Smooth muscle cell (in vitro differentiated cells): ENCODE results near the gene AACS. TPM values are rescaled to one million over a fixed set of nuclear protein-coding genes. Genes with fewer than 3 reads are reported as not detected.

Experiments
- DNase-seq: peaks from one replicate; lab custom pipeline; 2025; ENCODE audit not compliant: unreplicated experiment; lab: John Stamatoyannopoulos, UW
- H2AFZ ChIP-seq: fragments of 200-600 bp; sonication (generic); 2 replicates; pipeline ENCODE4 v1.6.0; 2016; ENCODE audit warnings: antibody characterized with exemption, low read depth, mild to moderate bottlenecking
- H3F3A ChIP-seq: fragments of 200-600 bp; sonication (generic); 2 replicates; pipeline ENCODE4 v1.6.0; 2017; ENCODE audit warnings: antibody characterized with exemption, low read depth
- H3K27ac ChIP-seq: fragments of 200-600 bp; sonication (generic); 2 replicates; pipeline ENCODE4 v1.5.1; 2016; ENCODE audit warnings: low read depth, mild to moderate bottlenecking
- H3K27me3 ChIP-seq: fragments of 200-600 bp; sonication (generic); 2 replicates; pipeline ENCODE4 v1.6.1; 2016; ENCODE audit warnings: low read depth, mild to moderate bottlenecking
- H3K36me3 ChIP-seq: fragments of 200-600 bp; sonication (generic); 2 replicates; pipeline ENCODE4 v1.5.1; 2016; ENCODE audit warnings: low read depth
- H3K4me1 ChIP-seq: fragments of 200-600 bp; sonication (generic); 2 replicates; pipeline ENCODE4 v1.5.1; 2016; ENCODE audit warnings: low read depth
- H3K4me2 ChIP-seq: fragments of 200-600 bp; sonication (generic); 2 replicates; pipeline ENCODE4 v1.6.0; 2016; ENCODE audit warnings: mild to moderate bottlenecking
- H3K4me3 ChIP-seq: fragments of 200-600 bp; sonication (generic); 2 replicates; pipeline ENCODE4 v1.5.1; 2016; ENCODE audit warnings: mild to moderate bottlenecking
- H3K79me2 ChIP-seq: fragments of 200-600 bp; sonication (generic); 2 replicates; pipeline ENCODE4 v1.6.0; 2016; ENCODE audit warnings: low read depth, mild to moderate bottlenecking
- H3K9ac ChIP-seq: fragments of 200-600 bp; sonication (generic); 2 replicates; pipeline ENCODE4 v1.6.0; 2016; ENCODE audit warnings: low read depth
- H3K9me3 ChIP-seq: fragments of 200-600 bp; sonication (generic); replicated peaks from 2 replicates; pipeline ENCODE4 v1.5.1; 2016; ENCODE audit warnings: low read depth
- H4K20me1 ChIP-seq: fragments of 200-600 bp; sonication (generic); 2 replicates; pipeline ENCODE4 v1.6.0; 2016; ENCODE audit warnings: low read depth
- CTCF ChIP-seq: fragments of 200-600 bp; sonication (generic); IDR thresholded peaks from 2 replicates; pipeline ENCODE4 v1.5.1; 2017; ENCODE audit warnings: borderline replicate concordance, mild to moderate bottlenecking, antibody characterized with exemption; ENCODE audit not compliant: insufficient read depth, poor library complexity, severe bottlenecking
- WGBS: methylation state at CpG from one replicate; pipeline ENCODE4 v1.1.7; 2016; ENCODE audit warnings: low lambda C conversion rate; 5-methylcytosine and 5-hydroxymethylcytosine counted together
- polyA plus RNA-seq: library from polyadenylated mRNA; unstranded; fragments of >200 nt; fragmentation: Nextera tagmentation; extraction: Ambion mirVana; gene quantifications from 2 replicates; pipeline ENCODE4 v1.2.1, GENCODE V29; 2016
- total RNA-seq: library from RNA; depleted of rRNA; stranded (reverse); fragments of >200 nt; gene quantifications from 2 replicates; pipeline ENCODE4 v1.2.3, GENCODE V29; 2014

The AACS gene
- total and polyA plus RNA-seq, 2 experiments from 2014 or later = 8.0 to 15.6 TPM

GRCh38 chr12:125129179-125129571, 63.9 kb downstream of the AACS start:
- Histone ChIP-seq H3K4me2 (no peak overlapping the region), H3K9me3 (no peaks in the 10 kb centered on the region), H3K27ac (no peak overlapping the region), H3K4me3 (no peak overlapping the region), H3K4me1 (no peaks in the 10 kb centered on the region), H2AFZ (no peak overlapping the region), H4K20me1 (no peaks in the 10 kb centered on the region), H3F3A (no peaks in the 10 kb centered on the region), H3K27me3 (no peaks in the 10 kb centered on the region), H3K79me2 (no peaks in the 10 kb centered on the region), H3K9ac (no peak overlapping the region), H3K36me3 (no peaks in the 10 kb centered on the region)
- no peak for DNase-seq
- 95% methylated on average over 10 of the region's 10 CpGs for WGBS
- TF ChIP-seq CTCF = no peak

DNA sequence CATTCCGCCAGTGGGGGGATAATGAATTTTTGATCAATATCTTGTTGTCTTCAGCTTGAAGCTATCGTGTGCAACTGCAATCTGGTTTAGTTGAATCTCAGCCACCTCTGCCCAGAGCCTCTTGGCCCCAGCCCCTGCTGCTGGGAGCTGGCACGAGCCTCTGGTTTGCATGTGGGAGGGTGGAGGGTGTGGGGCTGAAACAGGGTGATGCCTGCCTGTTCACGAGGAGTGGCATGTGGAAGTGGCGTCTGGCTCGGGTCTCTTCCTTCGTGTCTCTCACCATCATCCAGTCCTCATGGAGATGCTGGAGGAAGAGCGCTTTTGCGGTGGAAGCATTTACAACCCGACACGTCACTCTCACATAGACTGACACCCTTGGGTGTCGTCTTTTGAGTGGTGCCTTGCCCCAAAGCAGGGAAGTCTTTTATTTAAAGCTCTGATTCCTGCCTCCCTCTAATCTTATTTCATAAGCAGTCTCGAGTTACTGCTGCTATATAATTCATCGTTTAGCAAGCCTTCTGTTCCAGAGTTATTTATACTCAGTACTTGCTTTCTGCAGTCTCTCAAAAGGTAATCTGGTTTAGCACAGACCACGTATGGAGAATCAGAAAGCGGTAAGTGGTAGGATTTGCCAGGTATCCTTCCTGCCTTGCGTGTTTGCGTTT, 64.5 kb downstream of the AACS start:
- no peaks in the 10 kb centered on the region for H3K36me3 ChIP-seq
- no peak overlapping the region for H2AFZ ChIP-seq
- 96% methylated on average over 18 of the region's 18 CpGs for WGBS
- H3K9ac ChIP-seq = no peak overlapping the region
- no peaks in the 10 kb centered on the region for H3K79me2 ChIP-seq
- no peaks in the 10 kb centered on the region for H3K4me1 ChIP-seq
- no peak for TF ChIP-seq CTCF
- no peaks in the 10 kb centered on the region for H4K20me1 ChIP-seq
- no peaks in the 10 kb centered on the region for H3F3A ChIP-seq
- no peak overlapping the region for H3K4me3 ChIP-seq
- H3K27ac ChIP-seq = no peak overlapping the region
- no peak for DNase-seq
- no peaks in the 10 kb centered on the region for H3K9me3 ChIP-seq
- H3K4me2 ChIP-seq = no peak overlapping the region
- H3K27me3 ChIP-seq = no peaks in the 10 kb centered on the region

GRCh38 chr12:125131958-125132357, 66.7 kb downstream of the AACS start:
- H3K9ac ChIP-seq = no peak overlapping the region
- H3K4me1 ChIP-seq = no peaks in the 10 kb centered on the region
- TF ChIP-seq CTCF = no peak
- no peak overlapping the region for H3K27ac ChIP-seq
- H3F3A ChIP-seq = no peaks in the 10 kb centered on the region
- no peak overlapping the region for H3K4me3 ChIP-seq
- H3K79me2 ChIP-seq = no peaks in the 10 kb centered on the region
- no peaks in the 10 kb centered on the region for H3K36me3 ChIP-seq
- DNase-seq = no peak
- WGBS = 95% methylated on average over 8 of the region's 8 CpGs
- no peak overlapping the region for H2AFZ ChIP-seq
- no peaks in the 10 kb centered on the region for H3K27me3 ChIP-seq
- H3K9me3 ChIP-seq = no peaks in the 10 kb centered on the region
- H4K20me1 ChIP-seq = no peaks in the 10 kb centered on the region
- H3K4me2 ChIP-seq = no peak overlapping the region

GRCh38 chr12:125132698-125133400, 67.6 kb downstream of the AACS start:
- TF ChIP-seq CTCF = no peak
- Histone ChIP-seq H3K9me3 (no peaks in the 10 kb centered on the region), H3K27ac (no peak overlapping the region), H4K20me1 (no peaks in the 10 kb centered on the region), H3K9ac (no peak overlapping the region), H3K4me3 (no peak overlapping the region), H3K79me2 (no peaks in the 10 kb centered on the region), H3F3A (no peaks in the 10 kb centered on the region), H2AFZ (no peak overlapping the region), H3K27me3 (no peaks in the 10 kb centered on the region), H3K4me2 (no peak overlapping the region), H3K4me1 (no peaks in the 10 kb centered on the region), H3K36me3 (no peaks in the 10 kb centered on the region)
- no peak for DNase-seq
- WGBS = 86% methylated on average over 16 of the region's 16 CpGs
